Fibroblast of lung (primary cell): ENCODE data around the gene MYOM1. TPM values are rescaled to one million over a fixed set of nuclear protein-coding genes. Genes with fewer than 3 reads are reported as not detected.

Experiments used
- DNase-seq, 2 donors: peaks; one replicate each; pipeline versions ENCODE4 v3.0.0 to v3.0.0-alpha.2; 2010; ENCODE audit warnings: low read depth in 2 of 2
- H2AFZ ChIP-seq: 2 replicates; pipeline ENCODE4 v1.5.1; 2012; ENCODE audit warnings: low read length, control low read depth, inconsistent platforms
- H3K27ac ChIP-seq: 2 replicates; pipeline ENCODE4 v1.5.1; 2011; ENCODE audit warnings: low read length, control low read depth; ENCODE audit not compliant: insufficient read depth
- H3K27me3 ChIP-seq: 2 replicates; pipeline ENCODE4 v1.5.1; 2011; ENCODE audit warnings: mild to moderate bottlenecking, low read length; ENCODE audit not compliant: control insufficient read depth, insufficient read depth
- H3K36me3 ChIP-seq: 2 replicates; pipeline ENCODE4 v1.5.1; 2011; ENCODE audit warnings: low read length; ENCODE audit not compliant: control insufficient read depth, insufficient read depth
- H3K4me1 ChIP-seq: 2 replicates; pipeline ENCODE4 v1.5.1; 2011; ENCODE audit warnings: low read length; ENCODE audit not compliant: control insufficient read depth, insufficient read depth; ENCODE audit errors: extremely low read depth
- H3K4me2 ChIP-seq: 2 replicates; pipeline ENCODE4 v1.5.1; 2011; ENCODE audit warnings: low read length, control low read depth; ENCODE audit not compliant: insufficient read depth; ENCODE audit errors: extremely low read depth
- H3K4me3 ChIP-seq, 4 experiments: fragments of 200-600 bp in 1 of 4; sonication (generic) in 1 of 4; replicated peaks in 1 of 4; 2 replicates each; pipeline ENCODE4 v1.5.1; 2011 to 2016; ENCODE audit warnings: low read length in 4 of 4, low read depth in 3 of 4, mild to moderate bottlenecking in 3 of 4, control low read depth in 2 of 4, inconsistent platforms in 1 of 4, mixed read lengths in 1 of 4; ENCODE audit not compliant: insufficient read depth in 1 of 4; ENCODE audit errors: control extremely low read depth in 1 of 4
- H3K79me2 ChIP-seq: 2 replicates; pipeline ENCODE4 v1.5.1; 2012; ENCODE audit warnings: mild to moderate bottlenecking, low read length, inconsistent platforms; ENCODE audit not compliant: control insufficient read depth, insufficient read depth
- H3K9ac ChIP-seq: 2 replicates; pipeline ENCODE4 v1.5.1; 2011; ENCODE audit warnings: mild to moderate bottlenecking, low read length, control low read depth; ENCODE audit not compliant: insufficient read depth
- H3K9me3 ChIP-seq: 2 replicates; pipeline ENCODE4 v1.5.1; 2012; ENCODE audit warnings: low read depth, low read length; ENCODE audit not compliant: control insufficient read depth, insufficient read depth
- H4K20me1 ChIP-seq: 2 replicates; pipeline ENCODE4 v1.5.1; 2011; ENCODE audit warnings: low read length; ENCODE audit not compliant: control insufficient read depth, insufficient read depth; ENCODE audit errors: extremely low read depth
- CTCF ChIP-seq, 2 donors: IDR thresholded peaks in 1 of 2; conservative IDR thresholded peaks in 1 of 2; 1 replicate in 1 of 2; 2 replicates in 1 of 2; pipeline ENCODE4 v1.5.1; 2011 to 2012; ENCODE audit warnings: low read length in 2 of 2, control low read depth in 1 of 2, inconsistent platforms in 1 of 2, low read depth in 1 of 2, mild to moderate bottlenecking in 1 of 2
- EZH2 ChIP-seq: IDR thresholded peaks from 2 replicates; pipeline ENCODE4 v1.5.1; 2012; ENCODE audit warnings: low read length, control low read depth, mild to moderate bottlenecking; ENCODE audit errors: missing control alignments
- polyA plus RNA-seq, 2 donors: library from polyadenylated mRNA; depleted of rRNA in 1 of 2; stranded (reverse) in 1 of 2; unstranded in 1 of 2; fragments of >200 nt; gene quantifications; 2 replicates each; pipeline ENCODE4 v1.2.1, GENCODE V29; 2011 to 2012; ENCODE audit warnings: missing spikeins in 1 of 2
- total RNA-seq: library from RNA; depleted of rRNA; stranded (reverse); fragments of >200 nt; gene quantifications from 2 replicates; pipeline ENCODE4 v1.2.1, GENCODE V29; 2014

The MYOM1 gene
- total and polyA plus RNA-seq, 2 donors (not counting 1 experiment from before 2014, with no cell fraction given), result 0.07 to 0.83 TPM

- Histone ChIP-seq H3K27ac (no peak overlapping the region), H3K4me3 (no peak overlapping the region), H3K79me2 (no peaks in the 10 kb centered on the region), H4K20me1 (no peaks in the 10 kb centered on the region), H2AFZ (no peak overlapping the region), H3K4me2 (no peak overlapping the region), H3K36me3 (no peaks in the 10 kb centered on the region), H3K9me3 (no peaks in the 10 kb centered on the region), H3K27me3 (peaks cover 6% of the 10 kb centered on the region), H3K9ac (no peak overlapping the region), H3K4me1 (no peaks in the 10 kb centered on the region)
- no peak for DNase-seq
- TF ChIP-seq CTCF (conservative IDR thresholded peaks at IDR 0.05 in 1 of 2, IDR thresholded peaks at IDR 0.05 in 1 of 2; ENCODE audit: low read depth in 1 of 2, low read length in 2 of 2), result no peak
- no peak for TF ChIP-seq EZH2
Observed at GRCh38 chr18:3139406-3139805, 80.4 kb downstream of the MYOM1 start.

- Histone ChIP-seq H3K27me3 (peaks cover 6% of the 10 kb centered on the region), H3K79me2 (no peaks in the 10 kb centered on the region), H3K36me3 (no peaks in the 10 kb centered on the region), H3K4me2 (no peak overlapping the region), H3K27ac (no peak overlapping the region), H3K9me3 (no peaks in the 10 kb centered on the region), H3K4me1 (no peaks in the 10 kb centered on the region), H3K4me3 (no peak overlapping the region), H4K20me1 (no peaks in the 10 kb centered on the region), H2AFZ (no peak overlapping the region), H3K9ac (no peak overlapping the region)
- no peak for TF ChIP-seq EZH2
- no peak for TF ChIP-seq CTCF (conservative IDR thresholded peaks at IDR 0.05 in 1 of 2, IDR thresholded peaks at IDR 0.05 in 1 of 2; ENCODE audit: low read depth in 1 of 2, low read length in 2 of 2)
- DNase-seq, result no peak
Observed at GRCh38 chr18:3138274-3138975, 81.3 kb downstream of the MYOM1 start.

- Histone ChIP-seq H3K27me3 (peaks cover 3% of the 10 kb centered on the region), H3K79me2 (no peaks in the 10 kb centered on the region), H3K4me3 (no peak overlapping the region), H2AFZ (no peak overlapping the region), H3K27ac (no peak overlapping the region), H3K4me2 (no peak overlapping the region), H3K4me1 (no peaks in the 10 kb centered on the region), H3K36me3 (no peaks in the 10 kb centered on the region), H3K9me3 (no peaks in the 10 kb centered on the region), H3K9ac (no peak overlapping the region), H4K20me1 (no peaks in the 10 kb centered on the region)
- no peak for DNase-seq
- TF ChIP-seq CTCF (conservative IDR thresholded peaks at IDR 0.05 in 1 of 2, IDR thresholded peaks at IDR 0.05 in 1 of 2; ENCODE audit: low read depth in 1 of 2, low read length in 2 of 2), result no peak
- TF ChIP-seq EZH2, result no peak
Observed at GRCh38 chr18:3135536-3135935, 84.2 kb downstream of the MYOM1 start.
